HG03457 (cell line): ENCODE data around the gene PDE4C.

ENCODE experiments used
- ATAC-seq: cut with Tn5 transposase; IDR thresholded peaks from one replicate; pipeline ENCODE4 v1.9.1; 2021; ENCODE audit warnings: moderate number of reproducible peaks; ENCODE audit not compliant: unreplicated experiment

PDE4C gene

DNA sequence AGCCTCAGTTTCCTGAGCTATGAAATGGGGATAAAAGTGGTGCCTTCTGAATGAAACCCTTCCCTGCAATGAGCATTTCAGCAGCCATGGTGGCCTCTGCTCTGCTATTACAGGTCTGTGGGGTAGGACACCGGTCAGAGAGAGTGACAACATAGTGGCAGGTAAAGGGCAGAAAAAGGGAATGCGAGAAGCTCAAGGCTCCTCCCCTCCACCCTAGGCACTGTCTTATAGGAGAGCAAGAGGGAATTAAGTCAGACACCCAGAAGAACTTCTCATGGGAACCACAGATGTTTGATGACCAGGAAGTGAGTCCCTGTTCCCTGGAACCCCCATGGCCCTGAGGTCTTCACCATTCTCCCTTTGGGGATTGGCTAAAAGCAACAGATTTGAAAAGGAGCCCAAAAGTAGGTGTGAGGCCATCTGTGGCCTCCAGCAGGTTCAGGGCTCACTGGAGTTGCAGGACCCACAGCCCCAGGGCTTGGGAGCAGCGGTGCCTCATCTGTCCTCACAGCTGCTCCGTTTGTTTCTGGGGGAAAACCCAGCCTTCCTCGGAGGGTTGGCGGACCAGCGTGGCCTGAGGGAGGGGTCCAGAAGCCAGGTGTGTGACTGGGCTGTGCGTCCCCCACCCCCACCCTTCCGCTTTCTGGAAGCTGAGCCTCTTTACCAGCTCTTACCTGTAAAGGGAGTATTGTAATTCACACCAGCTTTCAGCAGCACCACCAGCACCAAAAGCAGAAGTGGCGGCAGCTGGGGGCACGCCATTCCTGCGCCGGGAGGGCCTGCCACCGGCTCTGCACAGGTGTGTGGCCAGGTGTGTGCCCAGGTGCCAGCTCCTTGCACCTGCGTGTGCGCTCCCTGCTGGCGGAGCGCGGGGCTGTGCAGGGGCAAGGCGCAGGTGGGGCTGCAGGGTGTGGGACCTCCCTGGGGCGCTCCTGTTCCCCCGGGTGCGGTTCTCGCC lies 28.6 kb upstream of the PDE4C start:
- no peak for ATAC-seq

GRCh38 chr19:18253716-18254115 lies 27.5 kb upstream of the PDE4C start:
- no peak for ATAC-seq

GRCh38 chr19:18253130-18253529 lies 26.9 kb upstream of the PDE4C start:
- no peak for ATAC-seq

GRCh38 chr19:18252370-18252717 lies 26.1 kb upstream of the PDE4C start:
- ATAC-seq, result no peak

- ATAC-seq, result no peak
Measured at GRCh38 chr19:18251587-18252369, 25.5 kb upstream of the PDE4C start.

- no peak for ATAC-seq
Measured at GRCh38 chr19:18249834-18250233, 23.6 kb upstream of the PDE4C start.

DNA sequence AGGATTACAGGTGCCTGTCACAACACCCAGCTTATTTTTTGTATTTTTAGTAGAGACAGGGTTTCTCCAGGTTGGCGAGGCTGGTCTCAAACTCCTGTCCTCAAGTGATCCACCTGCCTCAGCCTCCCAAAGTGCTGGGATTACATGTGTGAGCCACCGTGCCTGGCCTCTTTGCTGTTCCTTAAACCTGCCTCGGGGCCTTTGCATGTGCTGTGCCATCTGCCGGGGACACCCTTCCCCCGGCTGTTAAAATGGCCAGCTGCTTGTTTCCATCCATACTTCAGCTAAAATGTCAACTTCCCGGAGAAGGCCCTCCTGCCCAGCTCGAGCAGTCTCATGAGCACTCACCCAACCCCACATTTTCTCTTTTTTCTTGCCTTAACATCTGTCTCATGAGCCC lies 19.1 kb upstream of the PDE4C start:
- ATAC-seq, result no peak

- ATAC-seq, result no peak
Measured at GRCh38 chr19:18239303-18239702, 13.1 kb upstream of the PDE4C start.

DNA sequence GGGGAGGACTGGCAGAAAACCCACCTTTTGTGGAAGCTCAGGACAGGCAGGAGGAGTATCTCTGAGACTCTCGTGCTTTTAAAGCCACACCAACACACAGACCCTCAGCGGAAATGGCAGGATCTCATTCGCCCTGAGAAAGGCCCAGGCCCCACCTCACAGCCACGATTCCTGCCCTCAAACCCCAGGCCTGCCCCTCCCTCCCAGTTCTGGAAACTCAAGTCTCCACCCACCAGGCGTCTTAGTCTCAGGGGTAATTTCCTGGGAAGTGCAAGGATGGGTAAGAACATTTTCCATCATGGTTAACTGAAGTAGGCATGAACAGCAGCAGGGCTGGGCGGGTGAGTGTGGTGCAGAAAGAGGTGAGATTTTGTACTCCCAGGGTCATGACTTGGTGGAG lies 8.0 kb upstream of the PDE4C start:
- no peak for ATAC-seq

- ATAC-seq, result no peak
Measured at GRCh38 chr19:18233224-18233825, 7.1 kb upstream of the PDE4C start.

GRCh38 chr19:18232540-18233223 lies 6.4 kb upstream of the PDE4C start:
- no peak for ATAC-seq

DNA sequence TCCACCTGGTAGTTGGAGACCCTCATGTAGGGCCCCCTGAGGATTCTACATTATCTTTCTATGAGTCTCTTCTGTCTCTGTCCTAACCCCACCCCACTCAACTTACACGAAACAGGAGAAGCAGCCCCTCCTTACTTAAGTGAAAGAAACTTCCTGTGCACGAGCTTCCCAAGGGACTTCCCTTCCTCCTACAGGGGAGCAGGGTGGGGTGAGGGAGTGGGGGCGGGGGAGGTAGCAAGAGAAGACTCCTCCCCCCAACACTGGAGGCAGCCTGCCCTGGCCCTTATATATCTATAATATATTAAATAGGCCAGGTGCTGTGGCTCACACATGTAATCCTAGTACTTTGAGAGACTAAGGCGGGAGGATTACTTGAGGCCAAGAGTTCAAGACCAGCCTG lies 5.5 kb upstream of the PDE4C start:
- no peak for ATAC-seq

DNA sequence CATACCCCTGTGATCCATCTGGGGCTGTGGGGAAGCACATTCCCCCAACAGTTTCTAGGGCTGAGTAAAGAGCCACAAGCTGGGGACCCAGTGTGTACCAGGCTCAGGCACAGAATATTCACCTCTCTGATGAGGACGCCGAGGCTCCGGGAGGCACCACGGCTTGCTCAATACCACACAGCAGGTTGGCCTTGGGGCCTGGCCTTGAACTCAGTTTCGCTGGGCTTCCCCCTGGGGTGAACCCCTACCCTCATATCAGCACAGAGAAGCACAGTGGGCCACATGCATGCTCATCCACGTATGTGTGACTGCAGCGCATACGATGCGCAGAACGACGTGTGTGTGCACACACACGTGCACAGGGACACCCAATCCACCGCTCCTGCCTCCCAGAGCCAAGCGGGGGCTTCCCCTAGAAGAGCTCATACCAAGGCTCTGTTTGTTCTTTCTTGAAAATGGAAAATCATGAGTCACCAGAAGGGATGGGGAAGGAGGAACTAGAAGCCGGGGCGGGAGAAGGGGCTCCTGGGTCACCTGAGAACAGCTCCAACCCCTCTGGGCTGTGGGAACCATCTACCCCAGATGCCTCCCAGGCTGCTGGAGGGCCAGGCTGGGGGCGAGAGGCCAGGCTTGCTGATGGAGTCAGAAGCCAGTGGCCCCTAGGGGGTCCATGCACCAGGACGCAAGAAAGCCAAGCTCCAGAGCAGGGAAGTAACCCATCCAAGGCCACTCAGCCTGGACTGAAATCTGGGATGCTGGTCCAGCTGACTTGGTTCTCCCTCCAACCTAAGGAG lies 4.9 kb upstream of the PDE4C start:
- no peak for ATAC-seq

DNA sequence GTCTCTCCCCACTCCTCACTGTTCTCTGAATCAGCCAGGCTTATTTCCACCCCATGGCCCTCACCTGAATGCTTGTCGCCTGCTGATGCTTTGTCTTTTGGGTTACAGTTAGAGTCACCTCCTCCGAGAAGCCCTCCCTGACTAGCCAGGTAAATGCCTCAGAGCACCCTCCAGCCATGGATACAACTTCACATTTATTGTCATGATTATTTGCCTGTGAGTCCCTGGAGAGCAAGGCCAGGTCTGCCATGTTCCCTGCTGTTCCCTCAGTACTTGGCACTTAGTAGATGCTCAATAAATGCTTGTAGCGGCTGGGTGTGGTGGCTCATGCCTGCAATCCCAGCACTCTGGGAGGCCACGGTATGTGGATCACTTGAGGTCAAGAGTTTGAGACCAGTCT lies 3.7 kb upstream of the PDE4C start:
- ATAC-seq, result no peak

DNA sequence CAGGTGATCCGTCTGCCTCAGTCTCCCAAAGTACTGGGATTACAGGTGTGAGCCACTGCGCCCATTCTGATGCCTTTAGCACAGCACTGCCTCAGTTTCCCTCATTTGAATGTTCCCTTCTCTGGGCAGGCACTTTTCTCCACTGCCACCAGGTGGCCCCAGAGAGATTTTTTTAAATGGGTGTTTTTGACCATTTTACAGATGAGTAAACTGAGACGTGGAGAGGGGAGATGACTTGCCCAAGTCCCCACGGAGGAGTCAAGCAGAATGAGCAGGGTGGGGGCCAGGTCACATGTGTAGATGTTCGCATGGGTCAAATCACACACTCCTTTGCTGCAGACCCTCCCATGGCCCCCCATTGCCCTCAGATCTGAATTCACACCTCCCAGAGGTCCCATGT lies 3.2 kb upstream of the PDE4C start:
- ATAC-seq, result no peak

DNA sequence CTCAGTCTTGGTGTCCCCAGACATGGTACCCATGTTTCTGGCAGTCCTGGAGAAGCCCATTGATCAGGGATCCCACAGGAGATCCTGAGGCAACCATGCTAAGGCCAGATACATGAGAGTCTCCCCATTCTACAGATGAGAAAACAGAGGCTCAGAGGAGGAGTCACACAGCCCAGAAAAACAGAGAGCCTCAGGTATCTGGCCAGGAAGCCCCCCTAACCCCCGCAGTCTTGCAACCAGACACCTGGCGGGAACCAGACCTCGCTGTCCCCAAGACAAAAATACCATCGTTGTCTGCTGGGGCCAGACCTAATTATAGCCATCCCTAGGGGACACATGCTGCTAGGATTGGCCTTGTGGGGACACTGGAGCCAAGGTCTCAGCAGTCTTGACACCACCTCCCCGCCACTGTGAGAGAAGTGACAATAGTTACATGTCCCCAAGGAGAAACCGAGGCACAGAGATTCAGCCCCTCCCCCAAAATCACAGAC lies 1.6 kb upstream of the PDE4C start:
- ATAC-seq, result no peak

- no peak for ATAC-seq
Measured at GRCh38 chr19:18226956-18227780, 930 bp upstream of the PDE4C start.

DNA sequence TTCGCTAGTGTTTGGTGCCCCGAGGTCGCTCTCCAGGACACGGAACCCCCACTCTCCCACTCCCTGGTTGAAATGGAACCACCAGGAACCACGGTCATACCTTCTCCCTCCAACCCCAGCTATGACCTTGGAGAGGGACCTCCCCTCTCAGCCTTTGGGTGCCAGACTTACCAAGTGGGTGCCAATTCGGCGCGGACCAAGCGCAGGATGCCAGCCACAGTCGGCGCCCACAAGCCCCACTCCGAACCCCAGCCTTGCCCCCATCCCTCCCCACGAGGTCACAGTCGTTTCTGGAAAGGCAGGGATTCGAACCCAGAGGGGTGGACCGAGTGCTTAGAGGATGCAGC lies 910 bp downstream of the PDE4C start:
- ATAC-seq, result no peak

- peak; percentile 84 for ATAC-seq
Measured at GRCh38 chr19:18224525-18225354, 1.5 kb downstream of the PDE4C start.
